ENCODE results near the gene SLC9C2. TPM values are rescaled to one million over a fixed set of nuclear protein-coding genes. Genes with fewer than 3 reads are reported as not detected.
A peak's percentile ranks its signal among the peaks of the same experiment; 100 is the strongest.
"Not testable (repeated sequence)": the region's sequence is repeated elsewhere in the genome, so short reads cannot be mapped to it uniquely, and the experiment has no call there.

SLC9C2 gene
- total RNA-seq, 1 experiment from 2014 or later = not detected

DNA sequence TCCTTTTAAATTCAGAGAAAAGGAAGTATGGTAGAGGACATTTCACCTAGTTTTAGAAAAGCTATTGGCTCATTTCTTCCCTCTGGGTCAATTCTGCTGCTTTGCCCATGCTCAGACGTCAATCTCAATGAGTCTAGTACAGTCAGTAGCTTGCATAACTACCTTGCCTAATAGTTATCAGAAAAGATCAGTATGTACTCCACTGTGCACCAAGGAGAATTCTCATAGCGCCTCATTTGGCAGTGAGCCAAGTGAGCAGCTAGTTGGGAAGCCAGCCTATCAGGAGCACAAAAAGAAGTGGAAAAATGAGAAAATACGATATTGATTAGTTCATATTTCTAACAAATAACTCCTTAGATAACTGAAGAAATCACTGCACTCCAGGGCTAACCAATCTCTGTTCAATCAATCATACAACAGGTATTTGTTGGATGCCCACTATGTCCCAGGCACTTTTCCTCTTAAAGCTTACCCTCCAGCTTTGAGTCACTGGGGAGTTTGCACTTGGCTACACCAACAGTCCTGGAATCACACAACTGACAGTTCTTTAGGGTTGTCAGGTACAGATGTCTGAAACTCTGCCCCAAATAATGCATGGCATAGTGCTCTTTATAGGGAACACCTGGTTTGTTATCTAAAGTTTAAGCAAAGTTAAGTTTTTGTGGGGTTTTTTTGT, 75.6 kb downstream of the SLC9C2 start:
- DNase-seq (ENCODE audit: low read depth) = no peak

DNA sequence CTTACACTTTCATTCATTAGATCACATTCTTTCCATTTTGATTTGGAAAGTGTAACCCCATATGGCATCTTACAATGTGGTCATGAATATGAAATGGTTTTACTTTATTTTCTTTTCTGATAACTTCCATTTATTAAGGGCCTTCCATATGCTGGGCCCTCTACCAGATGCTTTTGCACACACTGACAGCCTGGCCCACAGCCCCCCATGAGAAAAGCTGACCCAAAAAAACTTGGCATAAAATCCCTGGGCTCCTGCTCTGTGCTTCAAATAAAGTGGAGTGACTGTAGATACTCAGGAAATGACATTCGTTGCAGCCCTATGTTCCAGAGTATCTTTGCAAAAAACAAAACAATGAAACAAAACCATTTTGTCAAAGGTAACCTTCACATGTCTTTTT, 76.9 kb downstream of the SLC9C2 start:
- DNase-seq (ENCODE audit: low read depth) = no peak

DNA sequence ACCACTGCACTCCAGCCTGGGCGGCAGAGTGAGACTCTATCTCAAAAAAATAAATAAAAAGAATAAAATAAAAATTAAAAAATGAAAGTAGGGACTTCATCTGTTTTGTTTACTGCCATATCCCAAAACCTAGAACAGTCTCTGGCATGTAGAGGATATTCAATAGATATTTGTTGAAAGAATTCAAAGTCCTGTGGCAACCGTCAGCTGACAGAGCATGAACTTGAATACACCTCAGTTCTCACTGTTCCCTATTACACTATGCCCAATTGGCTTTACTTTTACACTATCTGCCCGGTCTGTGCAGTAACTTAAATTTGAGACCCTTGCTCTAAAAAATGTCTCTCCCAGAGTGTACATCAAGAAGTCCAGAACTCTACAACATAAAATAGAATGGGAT, 79.5 kb downstream of the SLC9C2 start:
- no peak for DNase-seq (ENCODE audit: low read depth)

DNA sequence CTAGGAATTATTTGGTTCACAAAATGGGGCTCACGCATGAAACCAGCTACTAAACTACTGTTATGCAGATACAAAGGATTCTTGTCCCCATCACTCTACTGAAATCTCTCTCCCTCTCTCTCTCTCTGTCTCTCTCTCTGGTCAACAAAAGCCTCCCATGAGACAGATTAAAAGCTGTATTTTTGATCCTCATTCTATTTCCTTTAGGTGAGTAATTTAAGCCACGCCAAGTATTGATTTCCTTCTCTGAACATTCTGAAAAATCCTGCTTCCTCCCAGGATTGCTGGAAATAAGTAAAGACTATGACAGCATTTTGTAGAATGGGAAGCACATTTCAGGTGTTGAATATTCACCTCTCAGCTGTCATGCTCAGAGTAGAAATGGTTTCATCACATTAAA, 82.1 kb downstream of the SLC9C2 start:
- no peak for DNase-seq (ENCODE audit: low read depth)

DNA sequence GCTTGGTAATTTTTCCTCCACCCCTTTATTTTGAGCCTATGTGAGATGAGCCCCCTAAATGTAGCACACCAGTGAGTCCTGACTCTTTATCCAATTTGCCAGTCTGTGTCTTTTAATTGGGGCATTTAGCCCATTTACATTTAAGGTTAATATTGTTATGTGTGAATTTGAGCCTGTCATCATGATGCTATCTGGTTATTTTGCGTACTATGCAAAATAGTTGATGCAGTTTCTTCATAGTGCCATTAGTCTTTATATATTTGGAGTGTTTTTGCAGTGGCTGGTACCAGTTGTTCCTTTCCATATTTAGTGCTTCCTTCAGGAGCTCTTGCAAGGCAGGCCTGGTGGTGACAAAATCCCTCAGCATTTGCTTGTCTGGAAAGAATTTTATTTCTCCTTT, 88.4 kb downstream of the SLC9C2 start:
- DNase-seq (ENCODE audit: low read depth) = not testable (repeated sequence)

DNA sequence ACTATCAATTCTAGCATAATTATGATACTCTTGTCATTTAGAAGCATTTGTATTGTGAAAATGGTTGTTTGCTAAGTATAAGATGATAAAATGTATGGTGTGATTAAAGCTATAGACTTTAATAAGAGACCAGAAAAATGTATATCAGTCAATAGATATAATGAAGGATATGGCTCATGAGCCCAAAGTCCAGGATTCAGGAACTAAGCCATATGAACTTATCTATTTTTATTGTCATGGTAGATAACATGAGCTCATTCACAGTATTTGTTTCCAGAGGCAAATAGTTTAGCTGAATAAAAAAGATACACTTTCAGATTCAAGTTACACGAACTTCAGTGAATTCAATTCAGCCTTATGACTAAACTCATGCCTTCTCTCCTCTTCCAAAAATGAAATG, 93.1 kb downstream of the SLC9C2 start:
- no peak for DNase-seq (ENCODE audit: low read depth)

DNA sequence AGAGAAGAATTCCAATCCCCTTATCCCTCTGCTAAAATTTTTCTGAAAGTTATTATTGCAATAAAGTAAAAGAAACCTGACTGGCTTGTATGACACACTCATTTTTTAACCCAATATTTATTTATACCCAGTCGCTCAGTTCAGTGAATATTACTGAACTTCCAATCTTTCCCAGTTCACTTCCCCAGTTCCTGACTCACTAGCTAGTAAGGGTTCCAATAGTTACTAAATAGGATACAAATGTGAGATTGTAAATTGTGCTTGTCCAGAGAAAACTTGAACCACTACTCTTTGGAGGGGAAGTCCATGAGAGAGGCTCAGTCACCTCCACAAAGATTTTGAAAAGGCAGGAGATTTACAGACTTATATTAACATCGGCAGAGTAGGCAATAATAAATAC, 94.3 kb downstream of the SLC9C2 start:
- DNase-seq (ENCODE audit: low read depth) = peak; percentile 4

DNA sequence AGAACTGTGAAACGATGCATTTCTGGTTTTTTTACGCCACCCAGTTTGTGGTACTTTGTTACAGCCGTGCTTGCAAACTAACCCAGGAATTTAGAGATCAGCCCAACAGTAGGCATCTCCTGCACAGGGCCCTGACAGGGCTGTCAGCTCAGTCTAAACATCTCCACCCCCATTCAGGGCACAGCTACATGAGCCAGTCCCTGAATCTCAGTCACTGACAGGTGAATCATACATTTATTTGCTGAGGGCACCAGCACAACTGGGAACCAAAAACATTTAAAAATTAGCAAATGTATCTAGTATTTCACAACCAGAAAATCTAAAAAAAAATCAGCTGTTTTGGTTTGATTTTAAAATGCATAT, 95.0 kb downstream of the SLC9C2 start:
- peak; percentile 45 for DNase-seq (ENCODE audit: low read depth)

DNA sequence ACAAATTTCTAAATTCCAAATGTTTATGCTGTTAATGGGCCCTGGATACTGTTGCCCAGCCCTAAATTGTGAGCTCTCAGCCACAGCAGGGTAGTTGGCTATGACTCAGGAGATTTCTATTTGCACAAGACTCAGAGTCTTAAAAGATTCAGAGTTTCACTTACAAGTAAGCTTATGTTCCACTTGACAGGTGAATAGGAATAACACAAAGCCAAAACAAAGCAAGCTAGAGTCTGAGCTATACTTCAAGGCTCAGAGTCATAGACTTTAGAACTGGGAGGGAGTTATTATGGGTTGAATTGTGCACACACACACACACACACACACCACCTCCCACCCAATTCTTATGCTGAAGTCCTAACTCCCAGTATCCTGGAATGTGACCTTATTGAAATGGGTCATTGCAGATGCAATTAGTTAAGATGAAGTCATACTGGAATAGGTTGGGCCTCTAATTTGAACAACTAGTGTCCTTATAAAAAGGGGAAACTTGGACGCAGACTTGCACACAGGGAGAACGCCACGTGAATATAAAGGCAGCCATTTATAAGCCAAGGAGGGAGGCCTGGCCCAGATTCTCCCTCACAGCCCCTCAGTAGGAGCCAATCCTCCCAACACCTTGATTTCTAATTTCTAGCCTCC, 95.5 kb downstream of the SLC9C2 start:
- peak; percentile 83 for DNase-seq (ENCODE audit: low read depth)

DNA sequence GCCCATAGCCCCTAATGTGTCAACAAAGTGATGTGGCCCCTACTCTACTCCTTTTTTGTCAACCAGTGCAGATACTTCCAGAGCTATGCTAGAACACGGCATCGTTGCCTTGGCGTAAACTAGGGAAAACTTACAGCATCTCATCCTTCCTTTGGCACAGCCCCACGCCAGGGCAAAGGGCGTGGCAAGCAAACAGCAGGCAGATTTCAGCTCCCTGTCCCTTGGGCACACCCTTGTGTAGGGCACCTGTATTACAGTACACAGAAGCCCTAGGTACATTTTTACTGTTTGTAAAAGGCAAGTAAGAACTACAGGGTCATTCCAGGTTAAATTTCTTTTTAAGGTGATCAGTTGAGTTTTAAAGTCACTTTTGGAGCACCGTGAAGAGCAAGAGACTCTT, 96.4 kb downstream of the SLC9C2 start:
- peak; percentile 17 for DNase-seq (ENCODE audit: low read depth)

DNA sequence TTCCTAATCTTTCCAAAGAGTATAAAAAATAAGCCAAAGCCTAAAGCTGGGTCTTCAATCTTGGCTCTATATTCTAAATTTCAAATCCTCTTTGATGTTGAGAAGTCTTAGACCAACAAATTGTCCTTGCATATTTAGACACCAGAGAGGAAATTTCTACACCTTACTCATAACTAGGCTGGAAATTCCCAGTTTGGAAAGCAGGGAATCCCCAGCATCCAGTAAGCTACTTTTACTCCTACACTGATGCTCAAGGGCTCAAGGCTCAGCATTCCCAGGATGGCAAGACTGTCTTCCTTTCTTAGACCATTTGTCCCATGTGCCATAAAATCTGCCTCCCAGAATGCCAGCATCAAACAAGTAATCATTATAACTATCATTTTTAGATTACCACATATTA, 97.5 kb downstream of the SLC9C2 start:
- no peak for DNase-seq (ENCODE audit: low read depth)

DNA sequence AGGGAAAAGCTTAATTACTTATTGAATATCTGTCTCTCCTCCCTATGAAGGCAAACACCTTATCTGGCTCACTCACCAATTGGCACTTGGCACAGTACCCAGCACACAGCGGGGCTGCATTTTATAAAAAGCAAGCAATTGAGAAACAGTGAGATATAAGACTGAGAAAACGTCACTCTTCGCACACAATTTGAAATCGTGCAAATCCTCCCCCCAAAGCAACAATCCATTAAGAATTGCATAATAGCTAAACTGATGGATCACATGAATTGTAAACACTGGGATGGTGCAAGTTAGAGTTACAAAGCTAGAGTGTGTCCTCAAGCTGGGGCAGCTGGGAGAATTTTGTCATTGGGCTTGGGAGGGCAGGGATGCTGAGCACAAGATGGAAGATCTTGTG, 98.6 kb downstream of the SLC9C2 start:
- no peak for DNase-seq (ENCODE audit: low read depth)

DNA sequence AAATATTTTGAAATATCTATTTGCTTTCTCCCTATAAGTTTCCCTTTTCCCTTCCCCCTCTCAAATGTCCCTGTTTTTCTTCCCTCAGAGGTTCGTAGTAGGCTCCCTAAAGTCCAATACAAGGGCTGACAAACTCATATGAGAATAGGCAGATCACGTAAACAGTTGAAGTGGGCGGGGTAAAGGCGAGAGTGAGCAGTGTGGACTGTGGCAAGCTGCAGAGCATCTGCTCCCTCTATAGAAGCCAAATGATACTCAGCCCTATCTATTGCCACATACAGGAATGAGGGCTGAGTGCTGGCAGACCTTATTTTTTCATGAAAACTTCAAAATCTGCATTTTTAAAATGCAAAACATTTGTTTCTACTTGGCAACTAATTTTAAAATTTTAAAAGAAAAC, 99.5 kb downstream of the SLC9C2 start:
- peak; percentile 6 for DNase-seq (ENCODE audit: low read depth)

DNA sequence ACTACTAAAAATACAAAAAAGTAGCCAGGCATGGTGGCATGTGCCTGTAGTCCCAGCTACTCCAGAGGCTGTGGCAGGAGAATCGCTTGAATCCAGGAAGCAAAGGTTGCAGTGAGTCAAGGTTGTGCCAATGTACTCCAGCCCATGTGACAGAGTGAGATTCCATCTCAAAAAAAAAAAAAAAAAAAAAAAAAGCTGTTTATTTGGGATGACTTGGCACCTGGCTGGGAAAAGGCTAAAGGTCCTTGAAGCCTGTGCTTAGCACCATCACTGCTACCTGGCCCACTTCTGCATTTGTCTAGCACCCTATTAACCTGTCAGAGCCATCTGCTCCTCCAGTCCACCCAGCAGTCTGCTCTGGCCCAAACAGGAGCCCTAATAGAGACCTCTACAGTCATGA, 100.8 kb downstream of the SLC9C2 start:
- DNase-seq (ENCODE audit: low read depth) = no peak

DNA sequence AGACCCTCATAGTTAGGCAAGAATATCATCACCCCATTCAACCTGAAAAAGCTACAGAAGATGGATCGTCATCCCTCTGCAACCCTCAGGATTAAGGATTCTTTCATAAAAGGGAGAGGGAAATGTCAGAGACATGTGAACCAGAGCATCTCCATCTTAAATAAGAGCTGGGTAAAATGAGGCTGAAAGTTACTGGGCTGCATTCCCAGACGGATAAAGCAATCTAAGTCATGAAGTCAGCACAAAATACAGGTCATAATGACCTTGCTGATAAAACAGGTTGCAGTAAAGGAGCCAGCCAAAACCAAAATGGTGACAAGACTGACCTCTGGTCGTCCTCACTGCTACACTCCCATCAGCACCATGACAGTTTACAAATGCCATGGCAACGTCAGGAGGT, 103.1 kb downstream of the SLC9C2 start:
- DNase-seq (ENCODE audit: low read depth) = no peak

DNA sequence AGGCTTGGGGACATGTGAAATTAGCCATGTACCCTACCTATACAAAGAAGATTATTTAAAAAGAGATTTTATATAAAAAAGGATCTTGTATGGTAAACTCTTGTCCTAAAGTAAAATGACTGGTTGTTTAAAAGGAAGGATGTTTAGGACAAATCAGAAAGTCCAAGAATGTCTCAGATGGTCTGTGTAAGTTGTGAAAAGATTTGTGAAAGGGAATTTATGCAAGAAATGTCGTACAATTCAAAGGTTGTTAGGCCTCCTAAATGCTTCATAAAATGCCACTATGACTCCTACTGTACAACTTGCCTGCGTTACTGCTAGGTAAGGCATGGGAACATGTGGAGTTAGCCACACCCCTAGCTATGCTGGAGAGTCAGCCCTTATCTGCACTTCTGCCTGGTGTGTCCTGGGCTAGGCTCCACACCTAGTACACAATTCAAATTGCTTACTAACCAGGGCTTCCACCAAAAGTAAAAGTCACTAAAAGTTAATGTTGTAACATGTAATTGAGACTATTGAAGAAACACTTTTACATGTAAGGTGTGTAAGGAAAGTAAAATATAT, 106.0 kb downstream of the SLC9C2 start:
- DNase-seq (ENCODE audit: low read depth) = no peak

DNA sequence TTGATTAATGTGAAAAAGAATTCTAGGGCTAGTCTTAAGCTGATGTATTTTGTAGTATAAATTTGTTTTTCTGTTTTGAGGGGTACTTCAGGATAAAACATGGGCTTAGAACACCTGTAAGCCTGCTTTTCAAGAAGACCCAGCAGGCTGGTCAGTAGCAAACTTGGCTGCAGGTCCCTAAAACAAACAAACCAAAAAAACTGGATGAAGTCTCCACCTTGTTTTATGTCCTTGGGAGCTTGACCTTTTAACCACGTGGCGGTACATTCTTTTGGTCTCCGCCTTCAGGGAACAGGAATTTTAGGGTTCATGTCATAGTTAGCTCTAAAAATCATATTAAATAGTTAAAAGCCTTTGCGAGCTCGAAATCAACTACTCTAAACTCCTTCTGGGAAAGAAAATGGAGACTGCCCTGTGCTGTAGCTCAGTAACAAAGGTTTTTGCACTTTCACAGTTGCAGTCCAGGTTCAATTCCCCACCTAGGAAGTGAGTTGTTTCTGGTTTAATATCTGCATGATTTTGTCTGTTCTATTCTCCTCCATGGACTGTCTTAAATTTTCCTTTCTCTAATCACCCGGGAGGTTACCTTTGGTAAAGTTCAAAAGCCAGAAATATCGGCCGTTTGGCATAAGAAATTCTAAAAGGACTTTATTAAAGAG, 107.1 kb downstream of the SLC9C2 start:
- DNase-seq (ENCODE audit: low read depth) = no peak

DNA sequence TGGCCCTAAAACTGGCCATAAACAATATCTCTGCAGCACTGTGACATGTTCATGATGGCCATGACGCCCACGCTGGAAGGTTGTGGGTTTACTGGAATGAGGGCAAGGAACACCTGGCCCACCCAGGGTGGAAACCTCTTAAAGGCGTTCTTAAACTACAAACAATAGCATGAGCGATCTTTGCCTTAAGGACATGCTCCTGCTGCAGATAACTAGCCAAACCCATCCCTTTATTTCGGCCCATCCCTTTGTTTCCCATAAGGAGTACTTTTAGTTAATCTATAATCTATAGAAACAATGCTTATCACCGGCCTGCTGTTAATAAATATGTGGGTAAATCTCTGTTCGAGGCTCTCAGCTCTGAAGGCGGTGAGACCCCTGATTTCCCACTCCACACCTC, 109.7 kb downstream of the SLC9C2 start:
- not testable (repeated sequence) for DNase-seq (ENCODE audit: low read depth)

DNA sequence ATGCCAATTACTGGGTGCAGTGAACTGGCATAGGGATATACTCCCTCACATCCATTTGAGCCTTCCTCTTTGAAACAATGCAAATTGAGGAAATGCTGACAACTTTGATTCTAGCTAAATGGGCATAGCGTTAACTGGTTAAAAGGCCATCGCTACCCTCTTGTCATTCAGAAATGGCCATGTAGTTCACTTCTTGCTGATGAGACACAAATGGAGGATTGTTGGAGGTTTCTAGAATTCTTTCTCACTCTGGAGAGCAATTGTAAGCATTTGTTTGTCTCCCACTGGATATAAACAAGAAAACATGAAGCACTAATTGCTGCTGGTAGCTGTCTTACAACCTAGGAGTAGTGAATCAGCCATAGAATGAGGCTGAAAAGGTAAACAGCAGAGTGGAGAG, 111.4 kb downstream of the SLC9C2 start:
- no peak for DNase-seq (ENCODE audit: low read depth)

DNA sequence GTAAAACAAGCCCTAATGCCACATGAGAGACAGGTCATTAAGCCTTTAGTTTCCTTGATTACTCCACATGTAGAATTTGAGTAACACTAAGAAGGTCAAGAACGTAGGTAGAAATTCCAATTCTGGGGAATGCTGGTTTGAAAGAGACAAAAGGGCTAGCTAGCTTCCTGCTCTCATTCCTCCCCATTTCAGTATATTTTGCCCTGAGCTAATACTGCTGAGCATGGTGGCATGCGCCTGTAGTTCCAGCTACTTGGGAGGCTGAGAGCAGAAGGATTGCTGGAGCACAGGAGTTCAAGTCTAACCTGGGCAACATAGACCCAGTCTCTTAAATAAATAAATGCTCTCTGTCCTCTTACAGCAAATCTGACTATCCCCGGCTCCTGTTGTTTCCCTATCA, 112.9 kb downstream of the SLC9C2 start:
- DNase-seq (ENCODE audit: low read depth) = no peak

DNA sequence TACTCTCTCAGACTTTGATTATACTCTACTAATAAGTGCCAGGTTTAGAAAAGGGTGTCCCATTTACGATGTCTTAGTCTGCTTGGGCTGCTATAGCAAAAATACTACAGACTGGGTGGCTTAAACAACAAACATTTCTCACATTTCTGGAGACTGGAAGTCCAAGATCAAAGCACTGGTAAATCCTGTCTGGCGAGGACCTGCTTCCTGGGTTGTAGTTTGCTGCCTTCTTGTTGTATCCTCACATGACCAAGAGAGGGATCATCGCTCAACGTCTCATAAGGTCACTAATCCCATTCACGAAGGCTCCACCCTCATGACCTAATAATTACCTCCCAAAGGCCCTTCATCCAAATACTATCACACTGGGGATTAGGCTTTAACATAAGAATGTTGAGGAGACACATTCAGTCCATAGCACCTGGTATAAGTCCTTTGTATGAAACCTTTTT, 113.7 kb downstream of the SLC9C2 start:
- DNase-seq (ENCODE audit: low read depth) = peak; percentile 19

DNA sequence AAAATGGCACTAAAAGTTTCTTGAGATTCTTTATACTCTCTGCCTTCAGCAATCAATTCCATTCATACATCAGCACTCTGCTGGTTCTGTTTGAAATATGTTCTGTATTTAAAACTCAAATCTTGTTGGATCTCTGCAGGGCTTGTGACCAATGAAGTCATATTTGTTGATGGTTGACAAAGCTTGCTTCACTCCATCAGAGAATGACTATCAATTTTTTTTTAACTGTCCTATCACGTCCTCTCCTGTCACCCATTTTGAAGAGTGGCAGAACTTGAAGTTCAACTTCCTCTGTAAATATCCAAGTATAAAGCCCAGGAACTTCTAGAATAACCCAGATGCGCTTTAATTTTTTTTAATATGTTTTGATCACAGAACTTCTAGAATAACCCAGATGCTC, 114.9 kb downstream of the SLC9C2 start:
- no peak for DNase-seq (ENCODE audit: low read depth)

DNA sequence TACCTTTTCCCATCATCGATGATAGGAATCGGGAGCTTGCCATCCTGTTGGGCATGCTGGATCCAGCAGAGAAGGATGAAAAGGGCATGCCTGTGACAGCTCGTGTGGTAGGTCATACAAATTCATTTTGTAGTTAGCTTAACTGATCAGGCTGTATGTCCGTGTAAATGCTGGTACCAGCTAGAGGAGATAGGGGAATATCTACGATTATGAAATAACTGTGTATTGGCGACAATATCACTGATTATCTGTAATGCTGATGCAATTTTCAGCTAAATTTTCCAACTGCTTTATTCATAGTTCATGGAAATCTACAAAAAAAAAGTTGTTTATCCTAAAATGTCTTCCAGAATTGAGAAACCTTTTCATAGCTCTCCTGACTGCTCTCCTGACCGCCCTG, 117.5 kb downstream of the SLC9C2 start:
- DNase-seq (ENCODE audit: low read depth) = no peak
